ENCODE measurements around the gene LAD1.
A peak's percentile ranks its signal among the peaks of the same experiment; 100 is the strongest.

GRCh38 chr1:201375169-201375568 lies 24.0 kb downstream of the LAD1 start:
- TF ChIP-seq, protein P1, sequence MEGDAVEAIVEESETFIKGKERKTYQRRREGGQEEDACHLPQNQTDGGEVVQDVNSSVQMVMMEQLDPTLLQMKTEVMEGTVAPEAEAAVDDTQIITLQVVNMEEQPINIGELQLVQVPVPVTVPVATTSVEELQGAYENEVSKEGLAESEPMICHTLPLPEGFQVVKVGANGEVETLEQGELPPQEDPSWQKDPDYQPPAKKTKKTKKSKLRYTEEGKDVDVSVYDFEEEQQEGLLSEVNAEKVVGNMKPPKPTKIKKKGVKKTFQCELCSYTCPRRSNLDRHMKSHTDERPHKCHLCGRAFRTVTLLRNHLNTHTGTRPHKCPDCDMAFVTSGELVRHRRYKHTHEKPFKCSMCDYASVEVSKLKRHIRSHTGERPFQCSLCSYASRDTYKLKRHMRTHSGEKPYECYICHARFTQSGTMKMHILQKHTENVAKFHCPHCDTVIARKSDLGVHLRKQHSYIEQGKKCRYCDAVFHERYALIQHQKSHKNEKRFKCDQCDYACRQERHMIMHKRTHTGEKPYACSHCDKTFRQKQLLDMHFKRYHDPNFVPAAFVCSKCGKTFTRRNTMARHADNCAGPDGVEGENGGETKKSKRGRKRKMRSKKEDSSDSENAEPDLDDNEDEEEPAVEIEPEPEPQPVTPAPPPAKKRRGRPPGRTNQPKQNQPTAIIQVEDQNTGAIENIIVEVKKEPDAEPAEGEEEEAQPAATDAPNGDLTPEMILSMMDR (conservative IDR thresholded peaks at IDR 0.05; ENCODE audit: low read length): peak; percentile 47
- TF ChIP-seq EZH2phosphoT487 (IDR thresholded peaks at IDR 0.05; ENCODE audit: borderline replicate concordance): no peak
